ENCODE measurements around the gene PRDM13.

DNA sequence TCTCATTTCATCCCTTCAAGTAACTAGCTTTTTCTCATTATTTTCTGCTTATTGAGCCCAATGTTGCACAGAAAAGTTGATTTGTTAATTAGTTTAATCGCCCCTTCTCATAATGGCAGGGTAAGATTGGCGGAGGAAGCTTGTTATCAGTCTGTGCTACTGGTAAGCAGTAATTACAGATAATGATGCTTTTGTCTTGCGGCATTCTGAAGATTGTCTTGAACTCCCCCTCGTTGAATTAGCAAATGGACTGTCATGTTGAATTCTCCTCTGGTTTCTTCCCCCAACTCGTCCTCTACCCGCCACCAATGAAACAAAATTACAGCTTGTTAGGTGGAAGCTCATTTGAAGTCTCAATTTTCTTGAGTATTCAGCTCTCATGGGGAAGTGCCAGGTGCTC, 39.4 kb downstream of the PRDM13 start:
- TF ChIP-seq POLR2A (IDR thresholded peaks at IDR 0.05), result no peak
- TF ChIP-seq, protein P1, sequence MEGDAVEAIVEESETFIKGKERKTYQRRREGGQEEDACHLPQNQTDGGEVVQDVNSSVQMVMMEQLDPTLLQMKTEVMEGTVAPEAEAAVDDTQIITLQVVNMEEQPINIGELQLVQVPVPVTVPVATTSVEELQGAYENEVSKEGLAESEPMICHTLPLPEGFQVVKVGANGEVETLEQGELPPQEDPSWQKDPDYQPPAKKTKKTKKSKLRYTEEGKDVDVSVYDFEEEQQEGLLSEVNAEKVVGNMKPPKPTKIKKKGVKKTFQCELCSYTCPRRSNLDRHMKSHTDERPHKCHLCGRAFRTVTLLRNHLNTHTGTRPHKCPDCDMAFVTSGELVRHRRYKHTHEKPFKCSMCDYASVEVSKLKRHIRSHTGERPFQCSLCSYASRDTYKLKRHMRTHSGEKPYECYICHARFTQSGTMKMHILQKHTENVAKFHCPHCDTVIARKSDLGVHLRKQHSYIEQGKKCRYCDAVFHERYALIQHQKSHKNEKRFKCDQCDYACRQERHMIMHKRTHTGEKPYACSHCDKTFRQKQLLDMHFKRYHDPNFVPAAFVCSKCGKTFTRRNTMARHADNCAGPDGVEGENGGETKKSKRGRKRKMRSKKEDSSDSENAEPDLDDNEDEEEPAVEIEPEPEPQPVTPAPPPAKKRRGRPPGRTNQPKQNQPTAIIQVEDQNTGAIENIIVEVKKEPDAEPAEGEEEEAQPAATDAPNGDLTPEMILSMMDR (IDR thresholded peaks at IDR 0.05), result no peak

All from transverse colon (tissue), 3 donors.